K562 (cell line): ENCODE measurements around the gene GOPC. TPM values are rescaled to one million over a fixed set of nuclear protein-coding genes. Genes with fewer than 3 reads are reported as not detected.

Experiments used
- C11orf30 ChIP-seq: fragments of 450-650 bp; IDR thresholded peaks from 2 replicates; pipeline ENCODE4 v1.6.1; 2016; ENCODE audit warnings: low read depth, mild to moderate bottlenecking
- GATAD2B ChIP-seq: fragments of 450-650 bp; IDR thresholded peaks from 2 replicates; pipeline ENCODE4 v1.6.1; 2017; ENCODE audit warnings: mild to moderate bottlenecking, borderline replicate concordance
- LCOR ChIP-seq: sonication (generic); formaldehyde crosslinking; IDR thresholded peaks from 2 replicates; pipeline ENCODE4 v1.8.0; 2022; ENCODE audit warnings: mild to moderate bottlenecking, missing genetic modification reagents
- MIER1 ChIP-seq: fragments of 450-650 bp; IDR thresholded peaks from 2 replicates; pipeline ENCODE4 v1.6.1; 2016; ENCODE audit warnings: antibody characterized with exemption, mild to moderate bottlenecking, low read depth
- RBM39 ChIP-seq: fragments of 200-400 bp; formaldehyde crosslinking; optimal IDR thresholded peaks from 2 replicates; pipeline ENCODE3; 2018; ENCODE audit warnings: low read depth, low read length
- SRSF1 ChIP-seq: fragments of 200-400 bp; formaldehyde crosslinking; IDR thresholded peaks from 2 replicates; pipeline ENCODE4 v1.6.1; 2017; ENCODE audit warnings: mild to moderate bottlenecking, low read depth, low read length, moderate library complexity
- TAF15 ChIP-seq: fragments of 200-400 bp; formaldehyde crosslinking; IDR thresholded peaks from 2 replicates; pipeline ENCODE4 v1.6.1; 2017; ENCODE audit warnings: mild to moderate bottlenecking, low read depth, low read length, moderate library complexity
- TAL1 ChIP-seq: fragments of 450-650 bp; IDR thresholded peaks from 2 replicates; pipeline ENCODE4 v1.6.1; 2016; ENCODE audit warnings: mild to moderate bottlenecking
- ZNF146 ChIP-seq: IDR thresholded peaks from one replicate; pipeline ENCODE4 v1.6.1; 2018; ENCODE audit warnings: missing compliant biosample characterization; ENCODE audit not compliant: unreplicated experiment
- ZNF444 ChIP-seq: fragments of 250-450 bp; sonication (Bioruptor Pico); IDR thresholded peaks from 2 replicates; pipeline ENCODE4 v1.4.0; 2020; ENCODE audit warnings: mild to moderate bottlenecking, moderate library complexity
- ZNF507 ChIP-seq: conservative IDR thresholded peaks from 2 replicates; pipeline ENCODE4 v1.6.1; 2017; ENCODE audit warnings: missing genetic modification characterization, missing compliant biosample characterization
- polyA plus RNA-seq, 8 experiments: library from polyadenylated mRNA; depleted of rRNA in 4 of 8; stranded (reverse) in 5 of 8; unstranded in 3 of 8; fragments of >200 nt; fragmentation: Nextera tagmentation in 2 of 8; fragmentation: Illumina TruSeq in 1 of 8; extraction: Ambion mirVana in 2 of 8; extraction: Trizol in 1 of 8; gene quantifications; 2 replicates each; pipeline versions ENCODE4 v1.2.1 to v1.2.3, GENCODE V29; 2011 to 2014; ENCODE audit warnings: inconsistent platforms in 1 of 8, missing spikeins in 1 of 8
- total RNA-seq, 7 experiments: library from RNA; depleted of rRNA in 6 of 7; stranded (reverse); fragments of >200 nt in 6 of 7; fragmentation: Illumina TruSeq in 2 of 7; extraction: Trizol in 2 of 7; gene quantifications; 2 replicates each; pipeline versions ENCODE4 v1.2.1 to v1.2.3, GENCODE V29; 2011 to 2021; ENCODE audit warnings: low replicate concordance in 1 of 7
- TF ChIP-seq, protein P1 (sequence below): sonication (generic); formaldehyde crosslinking; IDR thresholded peaks from 2 replicates; pipeline ENCODE4 v1.8.0; 2022; ENCODE audit warnings: missing genetic modification reagents, mild to moderate bottlenecking, borderline replicate concordance
- TF ChIP-seq, protein P2 (sequence below): sonication (generic); formaldehyde crosslinking; IDR thresholded peaks from 2 replicates; pipeline ENCODE4 v1.8.0; 2022; ENCODE audit warnings: mild to moderate bottlenecking, missing genetic modification reagents
- TF ChIP-seq, protein P3 (sequence below), 2 experiments: IDR thresholded peaks in 1 of 2; conservative IDR thresholded peaks in 1 of 2; 2 replicates each; pipeline ENCODE4 v1.6.1; 2016; ENCODE audit warnings: low read depth in 2 of 2, mild to moderate bottlenecking in 1 of 2, missing compliant biosample characterization in 1 of 2, missing genetic modification characterization in 1 of 2, moderate library complexity in 1 of 2
- TF ChIP-seq, protein P4 (sequence below): sonication (generic); formaldehyde crosslinking; IDR thresholded peaks from 2 replicates; pipeline ENCODE4 v1.8.1; 2022; ENCODE audit warnings: missing genetic modification reagents
- TF ChIP-seq, protein P5 (sequence below), 2 experiments: fragments of 450-650 bp; IDR thresholded peaks; 2 replicates each; pipeline ENCODE4 v1.6.1; 2016

GOPC gene
- total and polyA plus RNA-seq, 9 of the 15 experiments (the other 6 are each of a cell fraction or from before 2014, with no cell fraction given), result 10.0 to 32.2 (median 25.6) TPM

DNA sequence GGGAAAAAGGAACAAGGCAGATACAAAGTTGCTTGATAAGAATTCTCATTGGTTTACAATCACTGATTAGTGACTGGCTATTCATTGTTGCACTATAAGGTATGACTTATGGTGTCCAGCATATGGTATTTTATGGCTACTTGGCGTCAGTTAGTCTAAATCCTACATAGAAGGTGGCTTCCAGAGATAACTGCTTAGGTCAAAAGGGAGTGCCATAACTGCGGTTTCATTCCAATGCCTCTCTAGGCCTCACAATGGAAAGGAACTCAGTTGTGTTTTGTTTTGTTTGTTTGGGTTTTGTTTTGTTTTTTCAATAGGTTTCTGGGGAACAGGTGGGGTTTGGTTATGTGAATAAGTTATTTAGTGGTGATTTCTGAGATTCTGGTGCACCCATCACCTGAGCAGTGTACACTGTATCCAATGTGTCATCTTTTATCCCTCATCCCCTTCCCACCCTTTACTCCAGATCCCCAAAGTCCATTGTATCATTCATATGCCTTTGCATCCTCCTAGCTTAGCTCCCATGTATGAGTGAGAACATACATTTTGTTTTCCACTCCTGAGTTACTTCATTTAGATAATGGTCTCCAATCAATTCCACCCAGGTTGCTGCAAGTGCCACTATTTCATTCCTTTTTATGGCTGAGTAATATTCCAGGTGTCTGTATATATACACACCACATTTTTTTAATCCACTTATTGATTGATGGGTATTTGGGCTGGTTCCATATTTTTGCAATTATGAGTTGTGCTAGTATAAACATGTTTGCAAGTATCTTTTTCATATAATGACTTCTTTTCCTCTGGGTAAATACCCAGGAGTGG is 7.0 kb downstream of the GOPC start (continued):
- TF ChIP-seq, protein P1, sequence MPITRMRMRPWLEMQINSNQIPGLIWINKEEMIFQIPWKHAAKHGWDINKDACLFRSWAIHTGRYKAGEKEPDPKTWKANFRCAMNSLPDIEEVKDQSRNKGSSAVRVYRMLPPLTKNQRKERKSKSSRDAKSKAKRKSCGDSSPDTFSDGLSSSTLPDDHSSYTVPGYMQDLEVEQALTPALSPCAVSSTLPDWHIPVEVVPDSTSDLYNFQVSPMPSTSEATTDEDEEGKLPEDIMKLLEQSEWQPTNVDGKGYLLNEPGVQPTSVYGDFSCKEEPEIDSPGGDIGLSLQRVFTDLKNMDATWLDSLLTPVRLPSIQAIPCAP (CRISPR knock-in tag), result no peak
- TF ChIP-seq ZNF444 (CRISPR knock-in tag) (no peak), TAL1 (peak; percentile 81), C11orf30 (no peak), TAF15 (no peak), ZNF507 (tag) (no peak), SRSF1 (no peak), RBM39 (no peak), MIER1 (no peak), ZNF146 (CRISPR knock-in tag) (peak; percentile 73), GATAD2B (no peak), LCOR (CRISPR knock-in tag) (peak; percentile 66; the same call in 1 of the 2 replicates)
- TF ChIP-seq, protein P2, sequence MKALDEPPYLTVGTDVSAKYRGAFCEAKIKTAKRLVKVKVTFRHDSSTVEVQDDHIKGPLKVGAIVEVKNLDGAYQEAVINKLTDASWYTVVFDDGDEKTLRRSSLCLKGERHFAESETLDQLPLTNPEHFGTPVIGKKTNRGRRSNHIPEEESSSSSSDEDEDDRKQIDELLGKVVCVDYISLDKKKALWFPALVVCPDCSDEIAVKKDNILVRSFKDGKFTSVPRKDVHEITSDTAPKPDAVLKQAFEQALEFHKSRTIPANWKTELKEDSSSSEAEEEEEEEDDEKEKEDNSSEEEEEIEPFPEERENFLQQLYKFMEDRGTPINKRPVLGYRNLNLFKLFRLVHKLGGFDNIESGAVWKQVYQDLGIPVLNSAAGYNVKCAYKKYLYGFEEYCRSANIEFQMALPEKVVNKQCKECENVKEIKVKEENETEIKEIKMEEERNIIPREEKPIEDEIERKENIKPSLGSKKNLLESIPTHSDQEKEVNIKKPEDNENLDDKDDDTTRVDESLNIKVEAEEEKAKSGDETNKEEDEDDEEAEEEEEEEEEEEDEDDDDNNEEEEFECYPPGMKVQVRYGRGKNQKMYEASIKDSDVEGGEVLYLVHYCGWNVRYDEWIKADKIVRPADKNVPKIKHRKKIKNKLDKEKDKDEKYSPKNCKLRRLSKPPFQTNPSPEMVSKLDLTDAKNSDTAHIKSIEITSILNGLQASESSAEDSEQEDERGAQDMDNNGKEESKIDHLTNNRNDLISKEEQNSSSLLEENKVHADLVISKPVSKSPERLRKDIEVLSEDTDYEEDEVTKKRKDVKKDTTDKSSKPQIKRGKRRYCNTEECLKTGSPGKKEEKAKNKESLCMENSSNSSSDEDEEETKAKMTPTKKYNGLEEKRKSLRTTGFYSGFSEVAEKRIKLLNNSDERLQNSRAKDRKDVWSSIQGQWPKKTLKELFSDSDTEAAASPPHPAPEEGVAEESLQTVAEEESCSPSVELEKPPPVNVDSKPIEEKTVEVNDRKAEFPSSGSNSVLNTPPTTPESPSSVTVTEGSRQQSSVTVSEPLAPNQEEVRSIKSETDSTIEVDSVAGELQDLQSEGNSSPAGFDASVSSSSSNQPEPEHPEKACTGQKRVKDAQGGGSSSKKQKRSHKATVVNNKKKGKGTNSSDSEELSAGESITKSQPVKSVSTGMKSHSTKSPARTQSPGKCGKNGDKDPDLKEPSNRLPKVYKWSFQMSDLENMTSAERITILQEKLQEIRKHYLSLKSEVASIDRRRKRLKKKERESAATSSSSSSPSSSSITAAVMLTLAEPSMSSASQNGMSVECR, result no peak
- TF ChIP-seq, protein P3, sequence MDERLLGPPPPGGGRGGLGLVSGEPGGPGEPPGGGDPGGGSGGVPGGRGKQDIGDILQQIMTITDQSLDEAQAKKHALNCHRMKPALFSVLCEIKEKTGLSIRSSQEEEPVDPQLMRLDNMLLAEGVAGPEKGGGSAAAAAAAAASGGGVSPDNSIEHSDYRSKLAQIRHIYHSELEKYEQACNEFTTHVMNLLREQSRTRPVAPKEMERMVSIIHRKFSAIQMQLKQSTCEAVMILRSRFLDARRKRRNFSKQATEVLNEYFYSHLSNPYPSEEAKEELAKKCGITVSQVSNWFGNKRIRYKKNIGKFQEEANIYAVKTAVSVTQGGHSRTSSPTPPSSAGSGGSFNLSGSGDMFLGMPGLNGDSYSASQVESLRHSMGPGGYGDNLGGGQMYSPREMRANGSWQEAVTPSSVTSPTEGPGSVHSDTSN (CRISPR knock-in tag; IDR thresholded peaks at IDR 0.05; ENCODE audit: low read depth), result no peak
- TF ChIP-seq, protein P3 (tag; conservative IDR thresholded peaks at IDR 0.05; ENCODE audit: low read depth), result 0 out of 2 replicates have a peak, but pooled peaks have one; percentile 11
- TF ChIP-seq, protein P4, sequence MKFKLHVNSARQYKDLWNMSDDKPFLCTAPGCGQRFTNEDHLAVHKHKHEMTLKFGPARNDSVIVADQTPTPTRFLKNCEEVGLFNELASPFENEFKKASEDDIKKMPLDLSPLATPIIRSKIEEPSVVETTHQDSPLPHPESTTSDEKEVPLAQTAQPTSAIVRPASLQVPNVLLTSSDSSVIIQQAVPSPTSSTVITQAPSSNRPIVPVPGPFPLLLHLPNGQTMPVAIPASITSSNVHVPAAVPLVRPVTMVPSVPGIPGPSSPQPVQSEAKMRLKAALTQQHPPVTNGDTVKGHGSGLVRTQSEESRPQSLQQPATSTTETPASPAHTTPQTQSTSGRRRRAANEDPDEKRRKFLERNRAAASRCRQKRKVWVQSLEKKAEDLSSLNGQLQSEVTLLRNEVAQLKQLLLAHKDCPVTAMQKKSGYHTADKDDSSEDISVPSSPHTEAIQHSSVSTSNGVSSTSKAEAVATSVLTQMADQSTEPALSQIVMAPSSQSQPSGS (CRISPR knock-in tag), result no peak
- TF ChIP-seq, protein P5, sequence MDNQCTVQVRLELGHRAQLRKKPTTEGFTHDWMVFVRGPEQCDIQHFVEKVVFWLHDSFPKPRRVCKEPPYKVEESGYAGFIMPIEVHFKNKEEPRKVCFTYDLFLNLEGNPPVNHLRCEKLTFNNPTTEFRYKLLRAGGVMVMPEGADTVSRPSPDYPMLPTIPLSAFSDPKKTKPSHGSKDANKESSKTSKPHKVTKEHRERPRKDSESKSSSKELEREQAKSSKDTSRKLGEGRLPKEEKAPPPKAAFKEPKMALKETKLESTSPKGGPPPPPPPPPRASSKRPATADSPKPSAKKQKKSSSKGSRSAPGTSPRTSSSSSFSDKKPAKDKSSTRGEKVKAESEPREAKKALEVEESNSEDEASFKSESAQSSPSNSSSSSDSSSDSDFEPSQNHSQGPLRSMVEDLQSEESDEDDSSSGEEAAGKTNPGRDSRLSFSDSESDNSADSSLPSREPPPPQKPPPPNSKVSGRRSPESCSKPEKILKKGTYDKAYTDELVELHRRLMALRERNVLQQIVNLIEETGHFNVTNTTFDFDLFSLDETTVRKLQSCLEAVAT (IDR thresholded peaks at IDR 0.05), result peak in 1 of 2 experiments; percentile 89; a peak in 2 of 4 replicates
